Prostate gland (tissue), 2 donors: Measurements from ENCODE around the gene PKHD1.

Experiments used
- CTCF ChIP-seq, 4 experiments: fragments of 200-600 bp in 2 of 4; fragments of 450-650 bp in 2 of 4; sonication (generic) in 2 of 4; IDR thresholded peaks; 1 replicate in 3 of 4; 2 replicates in 1 of 4; pipeline ENCODE4 v1.5.1; 2016 to 2019; ENCODE audit warnings: antibody characterized with exemption in 4 of 4, mild to moderate bottlenecking in 2 of 4, moderate library complexity in 2 of 4
- POLR2A ChIP-seq: fragments of 450-650 bp; IDR thresholded peaks from one replicate; pipeline ENCODE4 v1.6.1; 2016; ENCODE audit warnings: antibody characterized with exemption, mild to moderate bottlenecking
- POLR2AphosphoS5 ChIP-seq: sonication (generic); formaldehyde crosslinking; IDR thresholded peaks from one replicate; pipeline ENCODE4 v1.6.1; 2017; ENCODE audit warnings: antibody characterized with exemption

GRCh38 chr6:51768087-51768486 is 319.3 kb downstream of the PKHD1 start:
- TF ChIP-seq CTCF (IDR thresholded peaks at IDR 0.05), result no peak
- TF ChIP-seq POLR2A, result no peak
- no peak for TF ChIP-seq POLR2AphosphoS5
